HG03342 (cell line): ENCODE data around the gene GNAI3.

ENCODE experiments used
- ATAC-seq: cut with Tn5 transposase; IDR thresholded peaks from one replicate; pipeline ENCODE4 v1.9.1; 2021; ENCODE audit warnings: mild to moderate bottlenecking, moderate library complexity; ENCODE audit not compliant: unreplicated experiment

The GNAI3 gene

DNA sequence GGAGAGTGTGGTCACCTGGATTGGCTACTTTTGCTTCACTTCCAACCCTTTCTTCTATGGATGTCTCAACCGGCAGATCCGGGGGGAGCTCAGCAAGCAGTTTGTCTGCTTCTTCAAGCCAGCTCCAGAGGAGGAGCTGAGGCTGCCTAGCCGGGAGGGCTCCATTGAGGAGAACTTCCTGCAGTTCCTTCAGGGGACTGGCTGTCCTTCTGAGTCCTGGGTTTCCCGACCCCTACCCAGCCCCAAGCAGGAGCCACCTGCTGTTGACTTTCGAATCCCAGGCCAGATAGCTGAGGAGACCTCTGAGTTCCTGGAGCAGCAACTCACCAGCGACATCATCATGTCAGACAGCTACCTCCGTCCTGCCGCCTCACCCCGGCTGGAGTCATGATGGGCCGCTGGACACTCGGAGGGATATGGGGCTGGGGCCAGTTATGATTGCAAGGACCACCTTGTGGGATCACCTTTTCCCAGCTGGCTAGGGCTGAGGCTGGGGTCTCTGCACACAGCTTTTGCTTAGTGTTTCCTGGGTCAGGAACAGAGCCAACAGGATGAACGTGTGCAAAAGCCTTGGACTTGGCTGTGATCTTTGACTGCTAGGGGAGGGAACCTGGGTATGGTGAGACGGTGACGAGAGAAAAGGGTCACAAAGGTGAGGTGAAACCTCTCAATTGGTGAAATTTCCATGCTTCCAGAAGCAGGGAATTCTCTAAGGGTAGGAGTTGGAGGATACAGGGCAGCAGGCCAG, 4.3 kb upstream of the GNAI3 start:
- ATAC-seq: no peak

DNA sequence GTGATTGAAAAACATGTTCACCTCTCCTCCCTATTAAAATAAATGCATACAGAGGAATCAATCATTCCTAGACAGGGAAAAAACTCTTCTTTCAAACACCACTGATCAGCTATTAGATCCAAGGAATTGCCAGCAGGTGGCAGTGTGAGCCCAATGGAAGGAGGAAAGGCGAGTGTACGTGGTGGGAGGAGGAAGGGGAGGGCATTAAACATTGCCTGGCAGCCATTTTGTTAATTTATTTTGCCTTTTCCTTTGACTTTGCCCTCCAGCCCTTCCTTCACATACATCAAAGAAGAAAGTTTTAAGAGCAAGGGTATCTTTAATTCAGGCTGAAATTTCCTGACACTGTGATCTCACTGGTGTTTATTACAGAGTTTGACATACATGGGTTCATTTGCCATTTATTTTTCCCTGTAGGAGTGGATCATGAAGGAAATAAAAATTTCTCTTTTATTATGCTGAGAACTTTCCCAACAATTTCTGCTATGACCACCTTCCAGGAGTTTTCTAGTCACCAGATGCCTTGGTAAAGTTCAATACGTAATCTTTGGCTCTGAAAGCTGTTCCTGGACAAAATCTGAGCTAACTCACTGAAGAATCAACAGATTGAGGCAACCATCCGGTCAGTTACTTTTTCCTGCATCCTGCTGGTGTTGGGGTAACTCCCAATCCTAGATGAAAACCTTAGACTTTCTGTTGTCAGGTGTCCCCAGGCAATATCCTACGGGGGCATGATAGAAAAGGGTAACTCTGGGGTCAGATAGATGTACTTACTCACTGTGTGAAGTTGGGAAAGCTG, 1.9 kb upstream of the GNAI3 start:
- ATAC-seq: peak; percentile 37

DNA sequence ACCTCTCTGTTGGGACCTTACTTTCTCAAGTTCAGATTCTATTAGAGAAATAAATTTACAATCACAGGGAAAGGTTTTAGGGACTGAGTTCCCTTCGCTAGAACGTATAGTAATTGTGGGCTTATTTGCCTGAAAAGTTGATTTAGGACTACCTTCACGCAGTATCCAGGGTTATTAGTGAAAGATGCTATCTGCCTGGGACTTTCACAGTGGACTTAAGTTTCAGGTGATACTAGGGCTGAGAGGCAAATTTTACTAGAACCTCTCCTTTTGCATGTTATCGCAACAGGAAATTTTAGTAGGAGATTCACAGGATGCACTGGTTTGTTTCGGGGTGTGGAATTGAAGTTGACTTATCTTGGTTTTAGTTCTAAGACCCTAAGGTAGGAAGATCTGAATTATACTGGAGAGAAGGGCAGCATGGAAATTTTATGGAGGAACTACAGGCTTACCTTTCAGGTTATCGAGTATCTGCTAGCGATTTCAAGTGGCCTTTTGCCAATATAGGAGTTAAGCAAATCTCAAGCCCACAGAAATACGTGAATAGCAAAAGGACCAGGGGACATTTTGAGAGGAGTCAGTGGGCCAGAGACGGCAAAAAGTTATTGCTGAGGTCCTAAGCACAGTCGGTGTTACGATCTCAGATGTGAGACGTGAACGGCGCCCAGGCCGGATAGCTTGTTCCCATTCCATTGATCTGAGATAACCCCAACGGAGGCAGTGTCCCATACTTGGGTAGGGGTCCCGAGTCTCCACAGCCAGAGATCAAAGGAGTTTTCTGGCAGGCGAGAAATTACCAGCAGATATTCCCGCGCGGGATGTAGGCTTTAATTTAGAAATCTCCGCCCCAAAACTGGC, 723 bp upstream of the GNAI3 start:
- ATAC-seq: no peak

DNA sequence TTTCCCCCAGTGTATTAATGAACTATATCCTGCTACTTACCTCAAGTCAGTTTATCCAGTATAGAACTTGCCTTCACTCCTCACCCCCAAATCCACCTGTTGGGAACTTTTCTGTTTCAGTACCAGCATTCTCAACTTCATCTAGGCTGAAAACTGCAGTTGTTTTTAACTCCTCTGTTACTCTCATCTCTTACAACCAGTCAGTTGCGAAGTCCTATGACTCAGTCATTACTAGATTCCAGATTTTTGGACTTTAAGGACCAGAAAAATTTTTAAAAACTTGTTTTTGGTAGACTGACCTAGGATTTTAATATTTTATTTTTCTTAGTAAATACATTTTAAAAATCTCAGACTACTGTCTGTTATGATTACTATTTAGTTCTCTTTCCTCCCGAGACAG, 8.1 kb downstream of the GNAI3 start:
- no peak for ATAC-seq

DNA sequence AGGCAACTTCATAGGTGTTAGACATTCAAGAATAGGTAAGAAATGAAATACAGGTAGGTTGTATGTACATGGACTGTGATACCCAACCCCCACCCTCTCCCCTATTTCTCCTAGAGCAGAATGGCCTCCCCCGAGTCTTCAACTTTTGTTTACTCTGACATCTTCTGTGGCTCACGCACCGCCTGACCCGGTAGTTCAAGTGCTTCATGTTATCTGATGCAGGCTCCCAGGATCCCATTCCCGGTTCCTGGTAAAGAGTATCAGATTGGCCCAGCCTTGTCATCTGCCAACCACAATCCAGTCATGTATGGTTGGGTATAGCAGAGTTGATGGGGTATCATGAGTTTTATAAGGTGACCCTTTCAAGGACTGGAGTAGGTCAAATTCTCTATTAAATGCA, 9.1 kb downstream of the GNAI3 start:
- ATAC-seq: no peak

DNA sequence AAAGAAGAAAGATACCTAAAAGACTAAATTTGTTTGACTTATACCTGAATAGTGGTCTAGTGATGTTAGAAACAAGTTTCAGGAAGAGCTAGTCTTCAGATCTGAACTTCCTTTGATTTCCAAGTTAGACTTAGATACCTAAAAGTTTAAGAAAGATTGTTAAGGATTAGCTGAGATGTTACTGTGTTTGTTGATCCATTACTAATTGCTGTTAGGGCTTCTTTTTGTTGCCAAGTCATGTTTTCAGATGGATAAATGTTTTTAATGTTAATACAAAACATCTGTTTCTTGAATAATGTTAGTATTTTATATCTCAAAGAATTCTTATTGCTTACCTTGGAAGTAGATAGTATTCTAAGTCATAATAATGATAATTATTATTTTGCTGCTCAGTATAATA, 11.6 kb downstream of the GNAI3 start:
- no peak for ATAC-seq

DNA sequence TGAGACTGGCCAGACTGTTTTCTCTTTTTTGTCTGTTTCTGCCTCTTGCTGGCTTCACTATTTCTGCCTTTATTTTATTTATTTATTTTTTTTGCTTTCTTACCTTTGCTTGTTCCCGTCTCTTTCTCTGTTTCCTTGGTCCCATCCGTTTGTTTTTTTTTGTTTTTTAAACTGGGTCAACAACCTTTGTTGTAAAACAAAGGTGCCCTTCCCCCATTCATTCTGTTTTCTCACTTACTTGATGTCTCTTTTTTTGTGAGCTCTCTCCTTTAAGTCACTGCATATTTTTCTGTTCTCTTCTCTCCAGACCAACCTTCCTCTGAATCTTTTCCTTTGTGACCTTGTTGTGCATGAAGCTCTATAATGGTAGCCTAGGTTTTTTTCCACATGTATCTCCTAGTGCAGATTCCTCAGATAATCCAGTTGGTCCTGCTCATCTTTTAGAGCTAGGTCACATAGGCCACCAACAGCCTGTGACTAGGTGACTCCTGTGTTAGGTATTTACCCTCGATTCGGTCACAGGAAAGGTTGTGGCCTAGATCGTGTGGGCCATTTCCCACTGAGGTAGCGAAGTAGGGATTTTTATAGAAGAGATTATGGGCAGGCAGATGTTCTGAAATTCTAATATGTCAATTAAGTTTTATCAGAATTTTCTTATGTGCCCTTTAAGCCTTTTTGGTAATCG, 15.9 kb downstream of the GNAI3 start:
- ATAC-seq: no peak

DNA sequence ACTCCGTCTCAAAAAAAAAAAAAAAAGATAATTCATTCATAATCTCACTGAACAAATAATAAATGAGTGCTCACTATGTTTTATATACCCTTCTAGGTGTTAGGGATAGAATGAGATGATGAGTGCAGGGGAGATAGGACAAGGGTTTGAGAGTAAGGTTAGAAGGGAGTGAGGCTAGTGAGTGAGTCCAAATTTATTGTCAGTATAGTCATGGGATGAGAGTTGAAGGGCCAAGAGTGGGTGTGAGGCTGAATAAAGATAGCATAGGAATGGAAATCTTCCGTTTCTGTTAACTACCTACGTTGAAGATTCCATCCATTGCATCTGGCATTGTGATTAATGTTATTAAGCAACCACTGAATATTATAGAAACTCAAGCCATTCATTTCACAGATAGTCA, 16.8 kb downstream of the GNAI3 start:
- ATAC-seq: no peak

DNA sequence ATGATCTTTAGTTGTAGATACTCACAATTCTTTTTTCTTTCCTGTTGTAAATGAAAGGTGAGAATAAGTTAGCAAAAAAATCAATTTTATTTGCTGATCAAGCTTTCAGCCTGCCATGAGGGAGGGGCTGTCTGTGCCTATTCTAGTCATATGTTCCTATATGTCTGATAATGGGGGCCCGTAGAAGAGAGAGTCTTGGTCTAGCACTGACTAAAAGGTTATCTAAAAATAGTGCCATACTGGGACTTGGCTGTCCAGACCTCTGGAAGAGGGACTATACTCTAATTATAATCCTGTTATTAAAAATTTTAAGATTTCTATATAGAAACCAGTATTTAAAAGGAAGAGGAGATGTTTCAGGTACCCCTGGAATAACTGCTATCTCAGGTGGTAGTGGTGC, 18.6 kb downstream of the GNAI3 start:
- ATAC-seq: no peak

DNA sequence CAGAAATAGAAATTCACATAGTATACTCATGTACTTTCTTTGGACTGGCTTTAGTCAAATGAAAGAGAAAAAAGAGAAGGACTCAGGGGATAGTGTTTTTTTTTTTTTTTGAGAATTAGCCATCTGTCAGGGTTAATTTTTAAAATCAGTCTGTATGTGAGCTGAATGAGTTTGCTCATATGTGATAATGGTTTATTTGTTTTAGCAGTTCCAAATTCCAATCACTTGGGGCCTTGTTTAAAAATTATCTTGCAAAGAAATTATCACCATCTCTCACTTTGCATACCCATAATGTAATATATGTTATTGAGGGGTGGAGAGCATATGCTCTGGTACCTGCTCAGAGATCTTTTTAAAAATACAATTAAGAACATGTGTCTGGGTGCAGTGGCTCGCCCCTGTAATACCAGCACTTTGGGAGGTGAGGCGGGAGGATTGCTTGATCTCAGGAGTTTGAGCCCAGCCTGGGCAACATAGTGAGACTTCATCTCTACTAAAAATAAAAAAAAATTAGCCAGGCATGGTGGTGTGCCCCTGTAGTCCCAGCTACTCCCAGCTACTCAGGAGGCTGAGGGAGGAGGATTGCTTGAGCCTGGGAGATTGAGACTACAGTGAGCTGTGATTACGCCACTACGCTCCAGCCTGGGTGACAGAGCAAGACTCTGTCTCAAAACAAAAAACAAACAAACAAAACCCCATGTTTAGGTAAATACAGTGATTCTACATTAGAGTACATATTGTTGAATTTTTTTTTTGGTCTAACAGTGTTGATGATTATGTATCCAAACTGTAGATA, 19.7 kb downstream of the GNAI3 start:
- ATAC-seq: no peak

DNA sequence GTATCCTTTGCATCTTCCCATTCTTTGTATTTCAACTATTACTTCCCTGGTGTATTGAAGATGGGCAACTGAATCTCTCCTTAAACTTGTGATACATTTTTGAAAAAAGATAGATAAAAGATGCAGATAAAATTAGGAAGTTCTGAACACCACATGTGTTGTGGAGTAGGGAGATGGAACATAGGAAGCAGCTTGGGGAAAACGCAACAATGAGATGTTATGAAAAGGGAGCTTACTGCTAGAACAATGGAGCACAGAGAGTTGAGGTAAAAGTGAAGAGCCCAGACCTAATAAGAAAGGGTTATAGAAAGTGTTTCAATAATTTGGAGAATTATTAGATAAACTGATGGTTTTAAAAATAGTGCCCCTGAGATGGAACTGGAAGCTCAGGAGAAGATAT, 20.9 kb downstream of the GNAI3 start:
- no peak for ATAC-seq

DNA sequence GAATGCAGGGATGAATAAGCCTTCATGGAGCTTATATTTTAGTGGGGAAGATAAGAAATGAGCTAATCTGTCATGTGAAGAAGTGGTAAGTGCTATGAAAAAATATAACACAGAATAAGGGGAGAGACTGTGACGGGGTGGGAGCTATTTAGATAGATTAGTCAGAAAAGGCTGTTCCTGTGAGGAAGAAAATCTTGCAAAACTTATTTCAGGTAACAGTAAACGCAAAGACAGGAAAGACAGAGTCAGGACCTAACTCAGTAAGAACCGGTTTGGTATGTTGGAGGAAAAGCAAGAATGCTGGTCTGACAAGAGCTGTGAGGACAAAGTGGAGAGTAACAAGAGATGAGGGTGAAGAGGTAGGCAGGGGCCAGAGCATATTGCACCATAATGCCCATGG, 22.0 kb downstream of the GNAI3 start:
- no peak for ATAC-seq

DNA sequence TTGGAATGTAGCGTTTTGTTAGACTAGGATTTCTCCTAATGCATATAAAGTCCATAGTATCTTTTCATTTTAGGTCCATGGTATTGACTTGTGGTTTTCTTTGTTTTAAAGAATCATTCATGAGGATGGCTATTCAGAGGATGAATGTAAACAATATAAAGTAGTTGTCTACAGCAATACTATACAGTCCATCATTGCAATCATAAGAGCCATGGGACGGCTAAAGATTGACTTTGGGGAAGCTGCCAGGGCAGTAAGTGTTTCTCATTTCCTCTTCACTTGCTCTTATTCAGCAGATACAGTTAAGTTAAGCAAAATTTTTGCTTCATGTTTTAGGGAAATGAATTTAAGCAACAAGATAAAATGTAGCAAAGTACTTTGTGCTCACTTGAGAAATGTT, 25.4 kb downstream of the GNAI3 start:
- ATAC-seq: no peak

DNA sequence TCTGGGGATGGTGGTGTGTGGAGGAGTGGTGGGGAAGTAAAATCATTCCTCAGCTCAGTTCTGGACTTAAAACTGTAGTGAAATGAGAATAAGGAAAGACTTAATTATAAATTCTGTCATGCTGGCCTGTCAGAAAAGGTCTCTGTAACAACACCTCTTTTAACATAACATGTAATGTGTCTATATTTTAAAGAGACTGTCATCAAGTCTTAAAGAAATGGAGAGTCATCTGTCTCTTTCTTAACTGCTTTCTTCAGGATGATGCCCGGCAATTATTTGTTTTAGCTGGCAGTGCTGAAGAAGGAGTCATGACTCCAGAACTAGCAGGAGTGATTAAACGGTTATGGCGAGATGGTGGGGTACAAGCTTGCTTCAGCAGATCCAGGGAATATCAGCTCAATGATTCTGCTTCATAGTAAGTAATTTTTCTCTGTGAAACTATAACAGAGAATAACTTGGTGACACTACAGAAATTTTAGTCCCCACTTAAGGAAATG, 30.6 kb downstream of the GNAI3 start:
- no peak for ATAC-seq

DNA sequence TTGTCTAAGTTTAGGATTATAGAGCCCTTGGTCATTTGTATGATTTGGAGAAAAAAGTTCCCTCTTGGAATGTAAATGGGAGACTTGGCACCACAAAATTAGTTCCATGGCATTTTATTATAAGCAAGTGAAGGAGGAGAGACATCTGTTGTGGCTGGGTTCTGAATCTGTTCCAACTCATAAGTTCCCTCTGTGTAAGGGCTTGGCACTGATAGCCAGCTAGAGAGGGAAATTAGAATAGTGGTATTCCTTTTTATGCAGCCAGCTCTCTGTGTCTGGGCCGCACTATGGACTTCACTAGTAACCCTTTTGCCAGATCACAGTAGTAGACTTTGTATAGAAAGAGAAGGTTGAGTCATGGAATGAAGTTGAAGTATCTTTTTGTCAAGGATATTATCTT, 31.1 kb downstream of the GNAI3 start:
- no peak for ATAC-seq

DNA sequence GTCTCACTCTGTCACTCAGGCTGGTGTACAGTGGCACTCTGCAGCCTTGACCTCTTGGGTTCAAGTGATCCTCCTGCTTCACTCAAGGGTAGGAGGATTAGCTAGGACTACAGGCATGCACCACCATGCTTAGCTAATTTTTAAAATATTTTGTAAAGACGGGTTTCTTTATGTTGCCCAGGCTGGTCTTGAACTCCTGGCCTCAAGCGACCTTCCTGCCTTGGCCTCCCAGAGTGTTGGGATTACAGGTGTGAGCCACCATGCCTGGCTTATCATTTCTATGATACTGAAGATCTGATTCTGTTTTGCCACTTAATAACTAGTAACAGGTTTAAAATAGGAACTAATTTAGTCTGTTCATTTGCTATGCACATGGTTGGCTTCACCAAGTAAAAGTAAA, 33.6 kb downstream of the GNAI3 start:
- ATAC-seq: no peak

DNA sequence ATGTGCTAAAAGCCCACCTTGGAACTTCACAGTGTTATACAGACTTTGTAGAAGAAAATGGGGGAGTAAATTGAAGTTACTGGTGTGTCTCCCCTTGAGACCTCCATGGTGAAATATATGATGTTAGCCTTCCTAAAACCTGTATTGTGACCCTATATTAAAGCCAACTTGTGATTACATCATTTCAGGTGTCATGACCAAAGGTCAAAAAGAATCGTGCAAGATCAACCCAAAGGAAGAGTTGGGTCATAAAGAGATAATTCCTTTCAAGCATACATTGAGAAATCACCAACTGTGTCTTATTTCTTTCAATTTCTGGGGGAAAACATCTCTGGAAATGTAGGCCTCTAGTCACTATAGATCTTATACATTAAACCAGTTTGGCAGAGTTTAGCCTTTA, 36.4 kb downstream of the GNAI3 start:
- no peak for ATAC-seq

DNA sequence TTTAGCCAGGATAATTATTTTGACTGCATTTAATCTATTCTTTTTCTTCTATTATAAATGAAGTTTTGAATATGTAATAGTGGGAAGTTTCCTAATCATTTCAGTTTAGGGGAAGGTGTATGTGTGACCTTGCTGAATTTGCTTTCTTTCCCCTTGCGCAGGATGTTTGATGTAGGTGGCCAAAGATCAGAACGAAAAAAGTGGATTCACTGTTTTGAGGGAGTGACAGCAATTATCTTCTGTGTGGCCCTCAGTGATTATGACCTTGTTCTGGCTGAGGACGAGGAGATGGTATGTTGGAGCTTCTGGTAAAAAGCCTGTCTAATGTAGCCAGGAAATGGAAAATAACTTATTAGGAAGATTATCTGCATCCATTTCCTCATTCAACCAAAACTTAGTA, 37.6 kb downstream of the GNAI3 start:
- no peak for ATAC-seq

DNA sequence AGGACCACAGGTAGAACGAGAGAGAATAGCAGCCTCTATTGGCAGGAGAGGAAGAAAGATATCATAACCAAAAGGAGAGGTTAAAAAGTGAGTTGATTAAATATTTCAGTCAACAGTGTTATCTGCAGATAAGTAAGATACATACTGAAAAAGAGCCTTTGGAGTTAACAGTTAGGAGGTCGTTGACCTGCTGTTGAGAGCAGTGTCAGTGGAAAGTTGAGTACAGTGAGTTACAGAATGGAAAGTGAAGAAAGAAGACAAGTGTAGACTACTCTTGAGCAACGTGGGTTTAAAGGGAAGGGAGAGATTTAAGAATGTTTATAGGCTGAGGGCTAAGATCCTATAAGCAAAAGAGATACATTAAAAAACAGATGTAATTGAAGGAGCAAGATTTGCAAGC, 40.8 kb downstream of the GNAI3 start:
- ATAC-seq: no peak

DNA sequence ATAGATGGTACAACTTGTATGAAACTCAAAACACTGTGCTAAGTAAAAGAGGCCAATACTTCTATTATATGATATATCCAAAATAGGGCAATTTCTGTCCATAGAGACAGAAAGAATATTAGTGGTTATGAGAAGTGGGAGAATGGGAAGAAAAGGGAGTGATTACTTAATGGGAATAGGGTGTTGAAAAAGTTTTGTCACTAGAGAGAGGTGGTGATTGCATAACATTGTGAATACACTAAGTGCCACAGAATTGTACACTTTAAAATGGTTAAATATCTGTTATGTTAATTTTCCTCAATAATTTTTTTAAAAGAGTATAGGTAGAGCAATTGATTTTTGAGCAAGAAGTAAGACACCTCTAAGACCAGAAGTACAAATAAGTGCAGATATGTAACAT, 41.3 kb downstream of the GNAI3 start:
- ATAC-seq: no peak
